ENCODE results near the gene TNP1.

Gene TNP1, protein sequence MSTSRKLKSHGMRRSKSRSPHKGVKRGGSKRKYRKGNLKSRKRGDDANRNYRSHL

DNA sequence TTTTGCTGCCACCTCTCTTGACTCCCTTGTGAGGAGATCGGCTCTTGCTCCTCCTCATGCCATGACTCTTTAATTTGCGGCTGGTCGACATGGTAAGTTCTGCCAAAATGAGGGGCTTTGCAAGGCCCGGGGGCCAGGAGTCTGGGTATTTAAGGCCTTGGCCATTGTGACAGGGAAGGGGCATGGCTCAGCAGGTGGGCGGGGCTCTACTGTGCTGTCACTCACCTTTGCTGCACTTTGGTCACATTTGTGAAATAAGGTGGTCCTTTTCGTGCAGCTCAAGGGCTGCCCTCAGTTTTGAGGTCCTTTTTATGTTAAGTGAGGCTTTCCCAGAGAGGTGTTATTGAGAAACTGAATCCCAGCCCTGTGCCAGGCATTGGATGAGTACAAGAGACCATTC lies at the start of gene TNP1:
Gene TNP1 (minus strand): TSS at position 121 of the 400 bp plus-strand sequence. CDS start 30 bp downstream, at position 91.
- DNase-seq = no peak

DNA sequence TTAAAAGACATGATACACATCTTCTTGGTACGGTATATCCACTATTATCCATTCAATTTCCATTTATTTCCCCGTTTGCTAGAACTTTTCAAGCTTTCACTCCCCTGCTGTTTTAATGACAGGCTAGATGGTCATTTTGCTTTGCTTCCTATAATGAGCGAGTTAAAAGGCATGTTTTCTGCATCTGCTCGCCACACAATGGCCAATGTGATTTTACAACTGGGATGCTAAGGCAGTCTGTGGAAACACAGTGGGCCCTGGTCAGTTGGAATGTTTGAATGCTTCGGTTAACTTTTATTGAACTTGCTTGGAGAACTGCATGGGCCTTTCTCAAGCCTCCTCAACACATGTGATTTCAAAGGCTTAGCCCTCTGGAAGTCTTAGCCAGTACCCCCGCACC lies 48.4 kb upstream of the TNP1 start:
- DNase-seq = no peak

DNA sequence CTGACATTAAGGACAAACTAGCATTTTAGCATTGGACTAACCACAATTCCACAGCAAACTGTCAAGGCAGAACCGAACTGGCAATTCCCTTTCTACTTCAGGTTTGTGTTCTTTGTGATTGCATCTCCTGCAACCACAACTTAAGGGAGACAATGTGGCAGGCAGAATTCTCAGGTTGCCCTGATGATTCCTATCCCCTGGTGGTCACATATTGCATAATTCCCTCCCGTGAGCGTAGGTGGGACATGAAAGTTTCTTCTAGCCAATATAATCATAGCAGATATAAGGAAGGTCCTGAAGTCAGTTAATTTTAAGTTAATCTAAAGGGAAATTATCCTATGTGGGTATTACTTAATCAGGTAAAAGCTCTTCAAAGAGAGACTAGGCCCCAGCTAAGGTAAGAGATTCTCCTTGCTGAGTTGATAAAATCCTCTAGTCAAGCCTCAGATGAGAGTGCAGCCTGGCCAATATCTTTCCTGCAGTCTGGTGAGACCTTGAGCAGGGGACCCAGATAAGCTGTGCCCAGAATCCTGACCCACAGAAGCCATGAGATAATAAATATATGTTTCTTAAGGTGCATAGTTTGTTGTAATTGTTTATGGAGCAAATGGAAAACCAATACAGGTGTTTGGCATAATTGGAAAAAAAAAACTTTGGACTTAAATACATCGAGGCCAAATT lies 45.9 kb upstream of the TNP1 start:
- no peak for DNase-seq

DNA sequence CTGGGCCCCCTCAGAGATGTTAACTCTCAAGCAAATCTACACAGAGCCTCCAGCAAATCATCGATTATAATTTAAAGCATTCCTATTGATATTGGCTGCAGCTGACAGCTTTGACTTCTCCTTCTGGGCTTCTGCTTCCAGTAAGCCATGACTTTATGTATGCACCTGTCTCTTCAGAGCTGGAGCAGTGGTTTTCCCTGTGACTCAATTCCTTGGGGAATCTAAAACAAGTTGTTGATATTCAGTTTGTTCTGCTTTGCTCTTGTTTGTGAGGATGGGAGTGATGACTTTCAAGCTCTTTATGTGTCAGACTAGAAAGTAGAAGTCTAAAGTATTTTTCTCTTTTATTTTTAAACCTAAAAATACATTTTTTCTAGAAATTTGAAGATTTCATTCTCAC lies 45.1 kb upstream of the TNP1 start:
- DNase-seq = no peak

DNA sequence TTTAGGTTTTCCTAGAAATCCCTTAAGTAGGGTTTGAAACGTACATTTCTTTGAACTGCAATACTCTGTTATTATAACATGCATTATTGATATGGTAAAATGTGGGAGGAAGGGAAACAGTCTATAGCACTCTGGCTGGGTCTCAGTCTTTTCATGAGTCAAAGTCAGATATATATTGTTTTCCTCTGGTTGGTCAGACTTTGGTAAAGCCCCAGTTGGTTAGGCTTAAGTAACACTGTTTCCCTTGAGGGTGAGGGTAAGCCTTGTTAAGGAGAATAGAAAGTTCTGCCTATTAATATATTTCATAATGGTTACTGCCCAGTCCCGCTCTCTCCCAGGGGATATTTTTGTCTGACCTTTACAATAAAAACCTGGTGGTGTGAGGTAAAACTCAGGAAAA lies 44.7 kb upstream of the TNP1 start:
- DNase-seq = no peak

DNA sequence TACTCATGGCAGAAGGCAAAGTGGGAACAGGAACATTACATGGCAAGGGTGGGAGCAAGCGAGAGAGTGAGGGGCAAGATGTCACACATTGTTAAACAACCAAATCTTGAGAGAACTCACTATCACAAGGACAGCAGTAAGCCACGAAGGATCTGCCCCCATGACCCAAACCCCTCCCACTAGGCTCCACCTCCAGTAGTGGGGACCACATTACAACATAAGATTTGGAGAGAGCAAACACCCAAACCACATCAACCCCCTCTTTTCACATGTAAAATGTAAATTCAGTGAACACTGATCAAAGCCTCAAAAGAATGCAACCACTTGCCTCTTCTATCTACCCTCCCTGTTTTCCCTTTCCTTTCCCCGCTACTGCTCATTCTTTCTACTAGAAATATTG lies 43.6 kb upstream of the TNP1 start:
- no peak for DNase-seq

DNA sequence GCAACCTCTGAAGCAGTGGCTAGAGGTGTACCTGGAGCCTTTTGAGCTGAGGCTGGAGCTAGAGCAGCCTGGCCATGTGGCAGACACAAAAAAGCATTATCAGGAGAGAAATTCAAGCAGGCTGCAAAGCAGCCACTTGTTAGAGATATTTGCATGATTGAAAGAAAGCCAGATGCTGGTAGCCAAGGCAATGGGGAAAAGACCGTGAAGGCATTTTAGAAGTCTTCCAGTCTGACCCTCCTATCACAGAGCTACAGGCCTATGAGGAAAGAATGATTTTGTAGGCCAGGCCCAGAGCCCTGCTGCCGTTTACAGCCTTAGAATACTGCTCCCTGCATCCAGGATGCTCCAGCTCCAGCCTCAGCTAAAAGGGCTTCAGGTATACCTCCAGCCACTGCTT lies 41.4 kb upstream of the TNP1 start:
- no peak for DNase-seq

DNA sequence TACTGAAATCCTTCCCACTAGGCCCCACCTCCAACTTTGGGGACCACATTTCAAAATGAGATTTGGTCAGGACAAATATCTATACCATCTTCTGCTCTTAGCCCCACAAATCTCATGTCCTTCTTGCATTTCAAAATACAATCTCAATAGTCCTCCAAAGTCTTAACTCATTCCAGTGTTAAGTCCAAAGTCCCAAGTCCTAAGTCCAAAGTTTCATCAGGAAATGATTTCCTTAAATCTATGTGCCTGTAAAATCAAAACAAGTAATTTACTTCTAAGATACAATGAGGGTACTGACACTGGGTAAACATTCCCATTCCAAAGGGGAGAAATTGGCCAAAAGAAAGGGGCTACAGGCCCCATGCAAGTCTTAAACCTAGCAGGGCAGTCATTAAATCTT lies 40.5 kb upstream of the TNP1 start:
- no peak for DNase-seq

DNA sequence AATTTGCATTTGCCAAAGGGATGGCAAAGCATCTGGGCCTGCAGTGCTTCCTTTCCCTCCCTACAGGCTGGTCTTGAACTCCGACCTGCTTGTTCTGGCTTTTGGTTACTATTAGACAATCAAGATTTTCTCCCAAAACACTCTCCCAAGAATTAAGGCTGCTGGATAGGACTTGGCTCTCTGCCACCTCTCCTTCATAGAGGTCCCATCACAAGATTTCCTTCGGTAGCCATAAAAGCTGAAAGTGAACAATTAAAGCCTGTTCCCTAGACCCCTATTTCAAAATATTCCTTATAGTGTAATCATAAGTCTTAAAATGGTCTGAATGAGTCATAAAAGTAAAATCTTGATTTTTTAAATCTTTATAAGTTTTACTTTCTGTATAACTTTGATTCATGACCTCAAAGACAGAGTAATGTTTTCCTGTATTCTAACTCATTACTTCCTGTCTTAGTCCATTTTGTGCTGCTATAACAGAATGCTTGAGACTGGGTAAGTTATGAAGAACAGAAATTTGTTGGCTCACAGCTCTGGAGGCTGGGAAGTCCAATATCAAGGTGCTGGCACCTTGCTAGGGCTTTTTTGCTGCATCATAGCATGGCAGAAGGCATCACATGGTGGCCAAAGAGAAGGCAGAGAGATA lies 37.8 kb upstream of the TNP1 start:
- no peak for DNase-seq

DNA sequence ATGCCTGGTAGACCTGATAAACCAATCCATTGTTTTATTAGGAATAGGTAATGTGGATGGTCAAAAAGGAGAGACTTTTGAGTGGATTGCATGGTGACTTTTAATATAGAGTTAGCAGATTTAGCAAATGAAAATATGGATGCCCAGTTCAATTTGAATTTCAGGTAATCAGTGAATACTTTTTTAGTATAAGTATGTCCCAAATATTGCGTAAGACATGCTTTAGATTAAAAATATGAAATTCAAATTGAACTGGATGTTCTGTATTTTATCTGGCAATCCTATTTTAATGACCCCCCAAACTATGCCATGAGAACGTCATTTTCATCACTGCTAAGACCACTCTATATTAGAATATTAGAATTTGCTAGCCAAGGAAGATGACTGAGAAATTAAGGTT lies 30.3 kb upstream of the TNP1 start:
- no peak for DNase-seq

DNA sequence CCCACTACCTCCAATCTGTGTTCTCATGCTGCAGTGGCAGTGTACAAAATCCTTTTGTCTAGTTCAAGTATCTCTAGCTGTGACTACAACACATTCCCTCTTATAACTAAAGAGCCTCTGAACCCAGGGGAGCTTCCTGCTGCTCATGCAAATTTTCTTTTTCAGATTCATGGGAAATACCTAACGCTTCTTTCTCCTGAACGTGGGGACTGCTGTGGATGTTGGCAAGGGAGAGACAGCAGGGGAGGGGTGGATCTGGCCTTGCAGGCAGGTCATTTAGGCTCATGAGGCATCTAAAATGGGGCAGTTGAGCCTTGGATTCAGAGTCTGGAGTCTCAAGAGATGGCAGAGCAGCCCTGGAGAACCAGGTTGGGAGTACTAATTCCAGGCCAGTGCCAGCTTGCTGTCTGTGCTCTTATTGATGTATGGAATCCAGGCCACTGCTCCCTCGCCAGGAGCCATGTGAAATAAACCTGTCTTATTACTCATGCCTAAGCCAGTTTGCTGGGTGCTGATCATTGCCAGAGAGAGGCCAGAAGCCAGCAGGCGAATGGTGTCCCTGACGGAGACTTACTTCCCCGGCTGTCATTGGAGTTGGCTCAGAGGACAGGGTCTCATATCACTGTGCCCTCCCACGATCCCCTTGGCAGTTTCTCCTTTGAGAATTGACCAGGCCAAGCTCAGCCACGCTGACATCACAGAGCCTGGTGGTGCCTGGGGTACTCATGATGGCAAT lies 29.2 kb upstream of the TNP1 start:
- DNase-seq = no peak

DNA sequence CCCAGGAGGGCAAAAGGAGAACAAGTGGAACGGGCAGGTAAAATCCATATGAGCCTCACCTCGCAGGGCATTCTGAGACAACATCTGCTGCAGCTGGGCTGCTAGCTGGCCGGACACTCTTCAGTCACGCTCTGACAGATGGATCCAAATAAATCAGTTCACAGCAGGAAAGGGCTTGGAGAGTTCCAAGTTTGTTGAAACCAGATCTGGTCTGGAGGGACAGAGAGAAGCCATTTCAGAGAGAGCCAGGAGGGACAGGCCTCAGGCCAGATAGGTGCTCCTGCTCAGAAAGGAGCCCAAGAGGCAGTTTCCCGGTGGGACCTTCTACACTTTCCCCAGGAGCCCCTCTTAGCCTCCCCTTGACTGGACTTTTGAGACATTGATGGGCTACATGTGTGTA lies 28.2 kb upstream of the TNP1 start:
- no peak for DNase-seq

DNA sequence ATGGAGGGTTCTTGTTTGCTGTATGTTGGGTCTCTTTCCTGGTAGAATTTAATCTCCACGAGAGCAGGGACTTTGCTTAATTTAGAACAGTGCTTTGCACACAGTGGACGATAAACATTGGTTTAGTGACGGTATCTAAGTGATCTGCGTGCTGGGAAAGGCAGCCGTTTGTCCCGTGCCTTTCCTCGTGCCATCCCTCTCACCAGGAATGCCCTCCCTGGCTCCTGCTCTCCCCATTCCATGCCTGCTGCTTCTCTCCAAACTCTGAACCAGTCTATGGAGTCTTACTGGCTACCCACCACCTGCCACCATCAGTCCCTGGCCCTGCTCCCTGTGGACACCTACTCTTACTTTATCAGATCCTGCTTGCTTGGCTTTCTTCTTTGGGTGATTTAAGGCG lies 27.3 kb upstream of the TNP1 start:
- no peak for DNase-seq

DNA sequence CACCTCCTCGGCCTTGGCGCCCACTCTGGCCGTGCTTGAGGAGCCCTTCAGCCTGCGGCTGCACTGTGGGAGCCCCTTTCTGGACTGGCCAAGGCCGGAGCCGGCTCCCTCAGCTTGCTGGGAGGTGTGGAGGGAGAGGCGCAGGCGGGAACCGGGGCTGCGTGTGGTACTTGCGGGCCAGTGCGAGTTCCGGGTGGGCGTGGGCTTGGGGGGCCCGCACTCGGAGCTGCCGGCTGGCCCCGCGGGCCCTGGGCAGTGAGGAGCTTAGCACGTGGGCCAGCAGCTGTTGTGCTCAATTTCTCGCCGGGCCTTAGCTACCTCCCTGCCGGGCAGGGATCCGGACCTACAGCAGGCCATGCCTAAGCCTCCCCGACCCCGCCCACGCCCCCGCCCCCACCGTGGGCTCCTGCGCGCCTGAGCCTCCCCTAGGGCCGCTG lies 25.3 kb upstream of the TNP1 start:
- DNase-seq = no peak

DNA sequence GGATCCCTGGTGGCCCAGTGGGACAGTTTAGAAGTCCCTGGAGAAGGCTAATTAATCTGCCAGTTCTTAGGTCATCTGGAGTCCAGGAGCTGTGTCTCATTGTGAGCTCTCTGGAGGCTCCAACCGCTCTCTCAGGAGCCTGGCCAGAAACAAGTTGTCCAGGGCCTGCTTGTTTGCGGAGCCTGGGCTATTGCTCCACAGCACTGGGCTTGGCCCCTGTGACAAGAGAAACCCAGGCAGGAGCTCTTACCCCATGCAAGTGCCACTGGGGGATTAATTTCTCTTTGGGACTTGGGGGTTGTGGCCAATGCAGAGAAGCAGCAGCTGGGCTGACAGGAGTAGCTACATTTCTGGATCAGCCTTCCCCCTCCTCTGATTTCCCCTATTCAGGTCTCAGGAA lies 24.5 kb upstream of the TNP1 start:
- DNase-seq = no peak

DNA sequence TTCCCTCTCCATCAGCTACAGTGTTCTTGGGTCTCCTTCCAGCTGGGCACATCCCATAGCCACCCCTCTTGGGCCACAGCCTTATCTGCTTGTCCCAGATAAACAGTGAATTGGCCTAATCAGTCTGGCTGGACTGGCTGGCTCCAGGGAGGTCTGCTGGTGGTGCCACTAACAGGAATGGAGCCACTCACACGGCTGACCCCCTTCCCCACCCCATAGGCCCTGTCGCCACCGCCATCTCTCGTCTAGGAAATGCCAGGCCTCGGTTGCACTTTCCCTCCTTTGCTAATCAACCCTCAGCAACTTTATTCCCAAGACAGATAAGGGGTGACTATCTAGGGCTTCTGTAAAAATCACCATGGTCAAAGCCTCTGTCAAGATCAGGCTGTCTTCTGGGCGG lies 23.0 kb upstream of the TNP1 start:
- DNase-seq = no peak

DNA sequence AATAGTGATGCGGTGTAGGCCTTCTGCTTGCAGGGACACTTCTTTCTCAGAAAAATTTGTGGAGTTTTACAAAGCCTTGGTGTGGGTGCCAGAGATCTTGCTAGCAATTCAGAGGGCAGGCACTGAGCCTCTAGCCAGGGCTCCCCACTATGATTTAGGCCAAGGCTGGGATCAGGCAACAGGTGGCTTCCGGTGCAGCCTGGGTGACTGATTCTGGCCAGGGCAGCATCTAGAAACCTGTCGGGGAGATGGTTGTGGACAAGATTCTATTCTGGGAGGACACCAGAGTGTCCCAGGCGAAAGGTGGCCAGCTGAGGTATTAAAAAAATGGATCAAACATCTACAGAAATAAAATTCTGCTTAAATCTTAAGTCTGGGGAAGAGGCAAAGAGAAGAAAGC lies 21.5 kb upstream of the TNP1 start:
- no peak for DNase-seq

DNA sequence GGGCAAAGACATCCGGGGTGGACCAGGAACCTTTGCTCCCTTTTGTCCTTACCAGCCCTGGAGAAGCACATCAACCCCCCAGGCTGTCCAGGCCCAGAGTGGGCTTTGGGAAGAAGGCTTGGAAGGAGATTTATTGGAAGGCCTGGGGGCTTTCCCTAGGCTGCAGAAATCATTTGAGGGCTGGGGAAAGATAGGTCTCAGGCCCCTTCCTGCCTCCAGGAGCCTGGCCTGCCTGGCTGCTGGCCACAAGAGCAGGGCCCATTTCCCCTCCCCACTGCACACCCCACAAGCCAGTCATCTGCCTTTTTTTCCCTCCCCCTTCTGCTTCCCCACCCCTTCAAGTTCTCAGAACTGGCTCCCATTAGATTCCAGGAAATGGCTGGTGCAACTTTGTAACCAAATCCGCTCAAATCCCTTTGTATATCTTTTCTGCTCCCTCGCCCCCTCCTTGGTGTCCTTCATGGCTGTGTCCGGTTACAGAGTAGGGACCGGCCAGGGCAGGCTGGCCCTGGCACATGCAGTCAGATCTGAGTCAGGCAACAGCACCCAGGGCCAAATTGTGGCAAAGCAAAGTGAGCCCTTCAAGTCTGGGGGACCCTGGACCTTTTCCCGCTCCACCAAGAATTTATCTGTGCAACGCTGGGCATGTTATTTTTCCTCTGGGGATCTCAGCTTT lies 20.8 kb upstream of the TNP1 start:
- DNase-seq = no peak

DNA sequence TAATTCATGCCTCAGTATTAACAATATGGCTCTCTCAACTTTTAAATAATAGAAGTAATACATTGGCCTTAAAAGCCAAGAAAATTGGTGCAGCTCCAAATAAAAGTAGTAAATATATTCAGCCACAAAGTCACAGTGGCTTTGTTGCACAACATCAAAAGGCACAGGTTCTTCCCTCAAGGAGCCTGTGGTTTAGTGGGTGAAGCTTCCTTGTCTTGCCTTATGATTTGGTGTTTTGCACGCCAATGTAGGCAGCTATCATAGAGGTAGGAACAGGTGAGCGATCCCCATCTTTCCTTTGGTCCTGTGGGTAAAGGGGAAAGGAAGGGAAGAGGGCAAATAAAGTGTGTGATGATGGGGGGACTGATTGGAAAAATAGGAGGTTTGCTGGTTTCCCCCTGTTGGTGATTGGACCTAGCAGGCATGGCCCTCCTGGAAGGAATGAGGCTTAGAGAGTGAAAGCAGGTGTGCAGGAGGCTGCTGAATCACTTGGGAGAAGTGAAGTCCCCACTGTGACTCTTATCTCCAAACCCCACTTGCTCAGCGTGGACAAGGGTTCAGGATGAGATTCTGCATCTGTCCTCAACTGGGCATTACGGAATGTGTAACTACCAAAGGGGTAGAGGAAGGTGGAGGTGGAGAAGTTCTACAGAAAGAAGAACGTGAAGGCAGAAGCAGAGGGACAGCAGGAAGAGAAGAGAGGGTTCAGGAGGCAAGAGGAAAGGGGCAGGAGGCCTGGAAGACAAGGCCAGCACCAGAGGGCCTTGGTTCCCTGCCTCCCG lies 20.1 kb upstream of the TNP1 start:
- DNase-seq = no peak

DNA sequence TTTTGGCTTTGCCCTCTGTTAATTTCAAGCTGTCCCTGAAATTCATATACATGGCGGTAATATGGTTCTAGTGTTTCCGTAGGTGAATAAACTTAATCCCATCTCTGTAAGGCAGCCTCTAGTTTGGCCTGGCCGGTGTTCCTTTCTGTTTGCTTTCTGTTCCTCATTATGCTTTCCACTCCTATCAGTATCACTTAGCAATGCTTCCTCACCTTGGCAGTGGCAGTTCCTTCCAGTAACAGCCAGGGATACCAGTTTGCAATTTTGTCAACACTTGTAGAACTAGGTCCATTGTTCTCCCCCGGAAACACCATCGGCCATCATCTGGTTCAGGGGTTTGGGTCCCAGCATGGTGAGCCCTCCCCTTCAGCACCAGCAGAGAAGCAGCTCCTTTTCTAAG lies 18.2 kb upstream of the TNP1 start:
- DNase-seq = no peak

DNA sequence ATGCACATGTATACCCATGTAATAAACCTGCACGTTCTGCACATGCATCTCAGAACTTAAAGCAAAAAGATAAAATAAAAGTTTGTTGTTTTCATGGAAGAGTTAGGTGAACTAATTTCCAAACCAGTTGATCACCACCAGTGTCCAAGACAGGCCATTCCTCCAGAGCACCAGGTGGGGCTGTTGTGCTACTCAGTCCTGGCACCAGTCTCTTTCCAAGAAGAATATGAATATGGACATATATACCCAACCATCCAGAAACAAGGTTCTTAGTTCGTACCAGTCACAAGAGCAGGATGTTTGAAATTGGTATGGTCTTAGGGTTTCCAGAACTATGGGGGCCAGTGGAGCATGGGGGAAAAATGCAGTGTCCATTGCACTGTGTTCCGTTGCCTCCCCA lies 17.2 kb upstream of the TNP1 start:
- DNase-seq = no peak

DNA sequence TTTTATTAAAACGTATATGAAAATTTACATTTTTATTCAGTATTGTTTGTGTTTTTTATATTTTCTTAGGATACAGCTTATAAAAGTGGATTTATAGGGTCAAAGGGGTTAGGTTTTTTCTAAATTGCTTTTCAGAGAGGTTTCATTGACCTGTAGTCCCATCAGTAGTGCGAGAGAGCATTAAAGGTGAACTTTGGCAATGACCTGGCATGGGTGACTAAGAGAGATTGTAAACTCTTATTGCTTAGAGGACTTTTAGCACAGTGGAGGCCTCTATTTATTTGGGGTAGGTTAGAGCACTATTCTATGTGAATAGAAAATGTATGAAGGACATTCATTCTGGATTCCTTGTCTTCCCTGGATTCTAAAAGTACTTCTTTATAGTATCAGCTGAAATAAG lies 16.0 kb upstream of the TNP1 start:
- DNase-seq = no peak

DNA sequence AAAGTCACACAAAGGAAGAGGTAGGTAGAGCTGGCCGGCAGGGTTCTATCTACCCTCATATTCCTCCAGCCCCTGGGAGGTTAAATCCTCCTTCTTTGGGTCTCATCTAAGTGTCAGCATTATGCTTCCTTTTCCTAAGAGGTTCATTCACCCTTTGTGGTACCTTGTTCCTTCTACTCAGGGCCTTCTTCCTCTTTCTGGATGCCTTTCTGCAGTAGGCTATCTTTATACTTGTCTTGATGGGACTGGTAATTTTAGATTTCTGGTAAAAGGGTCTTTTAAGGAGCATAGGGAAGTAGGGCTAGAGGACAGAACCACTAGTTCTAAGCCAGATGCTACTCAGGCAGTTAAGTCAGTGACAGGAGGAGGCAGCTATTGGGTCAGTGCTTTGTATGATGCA lies 13.7 kb upstream of the TNP1 start:
- DNase-seq = no peak

Measured in right forelimb (tissue), 1 donor.